ENCODE data around the gene PHGDH.

The PHGDH gene

GRCh38 chr1:119713749-119714456, 2.2 kb downstream of the PHGDH start:
- peak overlapping the region; percentile 94 for H3K27ac ChIP-seq
- TF ChIP-seq CTCF (conservative IDR thresholded peaks at IDR 0.05), result no peak
- no peak for TF ChIP-seq ZFX (IDR thresholded peaks at IDR 0.05)

- peak overlapping the region; percentile 94 for H3K27ac ChIP-seq
Observed at GRCh38 chr1:119714583-119714982, 2.8 kb downstream of the PHGDH start.

GRCh38 chr1:119715542-119715941, 3.8 kb downstream of the PHGDH start:
- TF ChIP-seq ZFX (IDR thresholded peaks at IDR 0.05) (no peak), CTCF (conservative IDR thresholded peaks at IDR 0.05) (no peak)

More at GRCh38 chr1:119714583-119714982, 2.8 kb downstream of the PHGDH start:
- TF ChIP-seq CTCF (conservative IDR thresholded peaks at IDR 0.05) (no peak), ZFX (IDR thresholded peaks at IDR 0.05) (no peak)

GRCh38 chr1:119718409-119718808, 6.7 kb downstream of the PHGDH start:
- TF ChIP-seq ZFX (IDR thresholded peaks at IDR 0.05) (no peak), CTCF (conservative IDR thresholded peaks at IDR 0.05) (no peak)
- peak overlapping the region; percentile 56; the same call in 1 of the 2 replicates for H3K27ac ChIP-seq

More at GRCh38 chr1:119715542-119715941, 3.8 kb downstream of the PHGDH start:
- H3K27ac ChIP-seq, result peak overlapping the region; percentile 6; the same call in 1 of the 2 replicates

GRCh38 chr1:119718972-119719371, 7.2 kb downstream of the PHGDH start:
- TF ChIP-seq ZFX (IDR thresholded peaks at IDR 0.05) (no peak), CTCF (conservative IDR thresholded peaks at IDR 0.05) (no peak)
- peak overlapping the region; percentile 43; the same call in 1 of the 2 replicates for H3K27ac ChIP-seq

- TF ChIP-seq ZFX (IDR thresholded peaks at IDR 0.05) (no peak), CTCF (conservative IDR thresholded peaks at IDR 0.05) (no peak)
- no peak overlapping the region for H3K27ac ChIP-seq
Observed at GRCh38 chr1:119720866-119721440, 9.2 kb downstream of the PHGDH start.

GRCh38 chr1:119721896-119722295, 10.2 kb downstream of the PHGDH start:
- no peak for TF ChIP-seq ZFX (IDR thresholded peaks at IDR 0.05)
- no peak for TF ChIP-seq CTCF (conservative IDR thresholded peaks at IDR 0.05)
- no peak overlapping the region for H3K27ac ChIP-seq

Measured in C4-2B (cell line).